Small intestine (tissue), 7 donors: ENCODE data around the gene TJP3. TPM values are rescaled to one million over a fixed set of nuclear protein-coding genes. Genes with fewer than 3 reads are reported as not detected.
A peak's percentile ranks its signal among the peaks of the same experiment; 100 is the strongest.
"Not testable (repeated sequence)": the region's sequence is repeated elsewhere in the genome, so short reads cannot be mapped to it uniquely, and the experiment has no call there.

ENCODE experiments used
- DNase-seq, 2 donors: peaks; one replicate each; pipeline versions ENCODE4 v3.0.0 to v3.0.0-alpha.2; 2013
- FAIRE-seq: peaks from 2 replicates; lab custom pipeline; 2012; peaks lifted over from hg19 to GRCh38; lab: Jason Lieb, UNC
- H3K27ac ChIP-seq, 3 donors: one replicate each; pipeline ENCODE4 v1.5.1; 2013; ENCODE audit warnings: low read length in 2 of 3, mild to moderate bottlenecking in 2 of 3, control low read depth in 1 of 3, inconsistent platforms in 1 of 3, low read depth in 1 of 3, moderate library complexity in 1 of 3
- H3K27me3 ChIP-seq, 3 donors: one replicate each; pipeline ENCODE4 v1.6.1; 2013; ENCODE audit warnings: low read length in 3 of 3, inconsistent platforms in 1 of 3; ENCODE audit not compliant: control insufficient read depth in 3 of 3, insufficient read depth in 3 of 3
- H3K36me3 ChIP-seq, 3 donors: one replicate each; pipeline ENCODE4 v1.6.1; 2013; ENCODE audit warnings: low read length in 3 of 3, inconsistent platforms in 1 of 3, low read depth in 1 of 3, mild to moderate bottlenecking in 1 of 3, moderate library complexity in 1 of 3; ENCODE audit not compliant: control insufficient read depth in 3 of 3, insufficient read depth in 2 of 3
- H3K4me1 ChIP-seq, 3 donors: one replicate each; pipeline ENCODE4 v1.6.1; 2013; ENCODE audit warnings: low read length in 2 of 3, inconsistent platforms in 1 of 3, low read depth in 1 of 3, mild to moderate bottlenecking in 1 of 3, moderate library complexity in 1 of 3; ENCODE audit not compliant: control insufficient read depth in 3 of 3, insufficient read depth in 2 of 3
- H3K4me3 ChIP-seq, 3 donors: one replicate each; pipeline ENCODE4 v1.5.1; 2013; ENCODE audit warnings: low read length in 3 of 3, control low read depth in 1 of 3, inconsistent platforms in 1 of 3, low read depth in 1 of 3, mild to moderate bottlenecking in 1 of 3, moderate library complexity in 1 of 3
- H3K9me3 ChIP-seq, 2 donors: one replicate each; pipeline ENCODE4 v1.6.1; 2013; ENCODE audit warnings: low read depth in 1 of 2, low read length in 1 of 2; ENCODE audit not compliant: control insufficient read depth in 2 of 2, insufficient read depth in 1 of 2
- WGBS, 3 donors: extraction: QIAGEN DNeasy Blood & Tissue Kit; methylation state at CpG; one replicate each; pipeline ENCODE4 v1.1.7; 2013; 5-methylcytosine and 5-hydroxymethylcytosine counted together
- polyA plus RNA-seq, 4 donors: library from polyadenylated mRNA; stranded (reverse) in 3 of 4; unstranded in 1 of 4; fragments of 200-250 nt in 3 of 4; fragments of 120-200 nt in 1 of 4; gene quantifications; one replicate each; pipeline versions ENCODE4 v1.2.1 to v1.2.3, GENCODE V29; 2013
- donor health status: healthy with polysubstance abuse.
- donor health status: control.
- donor health status: control.
- donor health status: Bipolar disorder and iron deficiency.
- donor health status: healthy.

TJP3 gene
- polyA plus RNA-seq, 4 donors: 74.5 to 385 (median 188) TPM

- peaks cover 0 to 10% (median 5%) of the 10 kb centered on the region in 3 donors for H3K4me1 ChIP-seq
- not testable (repeated sequence) for FAIRE-seq, H3K27ac ChIP-seq, H3K4me3 ChIP-seq, DNase-seq, H3K27me3 ChIP-seq, H3K9me3 ChIP-seq
- peaks cover 0 to 41% (median 0%) of the 10 kb centered on the region in 3 donors for H3K36me3 ChIP-seq
- WGBS, 3 donors: 96 to 98% (median 97%) methylated on average over 13 of the region's 13 CpGs
Observed at GRCh38 chr19:3758297-3758696, 50.1 kb downstream of the TJP3 start.

GRCh38 chr19:3759482-3760254 is 51.5 kb downstream of the TJP3 start:
- H3K4me1 ChIP-seq: peaks cover 0 to 12% (median 5%) of the 10 kb centered on the region in 3 donors
- no peak for DNase-seq
- H3K27me3 ChIP-seq: no peaks in the 10 kb centered on the region
- no peak for FAIRE-seq
- 83 to 90% (median 88%) methylated on average over 16 to 19 of the region's 19 CpGs for WGBS, 3 donors
- no peak overlapping the region for H3K27ac ChIP-seq
- no peak overlapping the region for H3K4me3 ChIP-seq
- H3K36me3 ChIP-seq: peaks cover 0 to 31% (median 0%) of the 10 kb centered on the region in 3 donors
- no peaks in the 10 kb centered on the region for H3K9me3 ChIP-seq

GRCh38 chr19:3760871-3761361 is 52.7 kb downstream of the TJP3 start:
- H3K27ac ChIP-seq: peak overlapping the region; percentile 24 to 91 (median 39)
- H3K4me1 ChIP-seq: peaks cover 0 to 12% (median 5%) of the 10 kb centered on the region in 3 donors

GRCh38 chr19:3761382-3762129 is 53.4 kb downstream of the TJP3 start, which contains the start of gene APBA3:
TSS of gene APBA3 (minus strand) at chr19:3761692. CDS start at chr19:3760264, 1,428 bp downstream.
- H3K27ac ChIP-seq: peak within 1 kb of the TSS; percentile 91 to 100 (median 96)
- no peaks in the 10 kb centered on the region for H3K9me3 ChIP-seq
- 1 to 5% (median 3%) methylated on average over 45 of the region's 45 CpGs for WGBS, 3 donors
- no peaks in the 10 kb centered on the region for H3K27me3 ChIP-seq
- H3K36me3 ChIP-seq: peaks cover 0 to 38% (median 5%) of the 10 kb centered on the region in 3 donors
- FAIRE-seq: no peak
- peak; percentile 91 to 94 for DNase-seq
- peak within 1 kb of the TSS; percentile 82 to 92 (median 92) for H3K4me3 ChIP-seq
- peaks cover 0 to 12% (median 5%) of the 10 kb centered on the region in 3 donors for H3K4me1 ChIP-seq

More at GRCh38 chr19:3760871-3761361, 52.7 kb downstream of the TJP3 start:
- Histone ChIP-seq H3K27me3 (no peaks in the 10 kb centered on the region), H3K4me3 (peak overlapping the region; percentile 82 to 92 (median 92)), H3K9me3 (no peaks in the 10 kb centered on the region), H3K36me3 (peaks cover 0 to 34% (median 5%) of the 10 kb centered on the region in 3 donors)
- WGBS, 3 donors: 9 to 27% (median 20%) methylated on average over 7 of the region's 7 CpGs
- no peak for FAIRE-seq
- DNase-seq: no peak

GRCh38 chr19:3762130-3762473 is 53.9 kb downstream of the TJP3 start:
- Histone ChIP-seq H3K27ac (peak overlapping the region in 2 of 3 donors; percentile 47 to 96), H3K9me3 (no peaks in the 10 kb centered on the region), H3K4me3 (no peak overlapping the region), H3K27me3 (no peaks in the 10 kb centered on the region), H3K36me3 (peaks cover 2 to 42% (median 5%) of the 10 kb centered on the region in 3 donors), H3K4me1 (peaks cover 0 to 12% (median 5%) of the 10 kb centered on the region in 3 donors)
- no peak for FAIRE-seq
- no peak for DNase-seq
- WGBS, 3 donors: 31 to 64% (median 48%) methylated on average over 1 of the region's 1 CpG

- FAIRE-seq (no peak), DNase-seq (peak; percentile 100)
- WGBS, 3 donors: 2 to 3% (median 2%) methylated on average over 45 to 47 of the region's 47 CpGs
- Histone ChIP-seq H3K27me3 (no peaks in the 10 kb centered on the region), H3K27ac (peak within 1 kb of the TSS; percentile 91 to 100 (median 96)), H3K4me3 (peak within 1 kb of the TSS; percentile 82 to 92 (median 92)), H3K9me3 (no peaks in the 10 kb centered on the region), H3K4me1 (peaks cover 0 to 15% (median 5%) of the 10 kb centered on the region in 3 donors), H3K36me3 (peaks cover 5 to 45% (median 8%) of the 10 kb centered on the region in 3 donors)
Observed at GRCh38 chr19:3762501-3763459, 54.6 kb downstream of the TJP3 start, which contains the start of gene MRPL54. TSS of gene MRPL54 (plus strand) at chr19:3762682. CDS start at chr19:3762701, 19 bp downstream.

- 91 to 96% (median 92%) methylated on average over 12 of the region's 12 CpGs for WGBS, 3 donors
- Histone ChIP-seq H3K9me3 (no peaks in the 10 kb centered on the region), H3K4me1 (peaks cover 0 to 25% (median 1%) of the 10 kb centered on the region in 3 donors), H3K27ac (no peak overlapping the region), H3K4me3 (no peak overlapping the region), H3K36me3 (peaks cover 5 to 41% (median 8%) of the 10 kb centered on the region in 3 donors), H3K27me3 (no peaks in the 10 kb centered on the region)
- DNase-seq: no peak
- FAIRE-seq: no peak
Observed at GRCh38 chr19:3765121-3765520, 56.9 kb downstream of the TJP3 start.
